Thyroid gland (tissue), 4 donors: ENCODE data around the gene FAM171A1.

Experiments used
- POLR2A ChIP-seq, 2 donors: fragments of 450-650 bp; IDR thresholded peaks; one replicate each; pipeline ENCODE4 v1.6.1; 2017; ENCODE audit warnings: antibody characterized with exemption in 2 of 2, mild to moderate bottlenecking in 2 of 2, moderate library complexity in 1 of 2
- TF ChIP-seq, protein P1 (sequence below), 6 experiments: fragments of 200-600 bp in 3 of 6; fragments of 450-650 bp in 3 of 6; sonication (generic) in 3 of 6; IDR thresholded peaks; one replicate each; pipeline ENCODE4 v1.5.1; 2016 to 2019; ENCODE audit warnings: antibody characterized with exemption in 6 of 6, mild to moderate bottlenecking in 2 of 6, inconsistent platforms in 1 of 6, moderate library complexity in 1 of 6

DNA sequence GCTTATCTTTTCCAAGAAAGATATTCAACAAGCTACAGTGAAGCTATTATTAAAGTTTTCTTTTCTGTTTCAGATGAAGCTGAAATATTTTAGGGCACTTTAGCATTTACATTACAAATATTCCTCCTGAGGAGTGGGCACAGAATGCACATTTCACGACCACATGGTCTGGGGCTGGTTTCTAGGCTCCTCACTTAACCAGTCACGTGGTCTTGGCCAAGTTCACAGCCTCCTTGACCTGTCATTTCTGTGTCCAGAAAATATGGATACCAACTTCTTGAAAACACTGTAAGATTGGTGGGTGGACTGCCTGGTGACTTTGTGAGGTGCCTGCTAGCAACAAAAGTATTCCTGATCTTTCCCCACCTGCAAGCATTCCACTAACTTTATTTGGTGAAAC, 70.9 kb downstream of the FAM171A1 start:
- TF ChIP-seq, protein P1, sequence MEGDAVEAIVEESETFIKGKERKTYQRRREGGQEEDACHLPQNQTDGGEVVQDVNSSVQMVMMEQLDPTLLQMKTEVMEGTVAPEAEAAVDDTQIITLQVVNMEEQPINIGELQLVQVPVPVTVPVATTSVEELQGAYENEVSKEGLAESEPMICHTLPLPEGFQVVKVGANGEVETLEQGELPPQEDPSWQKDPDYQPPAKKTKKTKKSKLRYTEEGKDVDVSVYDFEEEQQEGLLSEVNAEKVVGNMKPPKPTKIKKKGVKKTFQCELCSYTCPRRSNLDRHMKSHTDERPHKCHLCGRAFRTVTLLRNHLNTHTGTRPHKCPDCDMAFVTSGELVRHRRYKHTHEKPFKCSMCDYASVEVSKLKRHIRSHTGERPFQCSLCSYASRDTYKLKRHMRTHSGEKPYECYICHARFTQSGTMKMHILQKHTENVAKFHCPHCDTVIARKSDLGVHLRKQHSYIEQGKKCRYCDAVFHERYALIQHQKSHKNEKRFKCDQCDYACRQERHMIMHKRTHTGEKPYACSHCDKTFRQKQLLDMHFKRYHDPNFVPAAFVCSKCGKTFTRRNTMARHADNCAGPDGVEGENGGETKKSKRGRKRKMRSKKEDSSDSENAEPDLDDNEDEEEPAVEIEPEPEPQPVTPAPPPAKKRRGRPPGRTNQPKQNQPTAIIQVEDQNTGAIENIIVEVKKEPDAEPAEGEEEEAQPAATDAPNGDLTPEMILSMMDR (IDR thresholded peaks at IDR 0.05): no peak
- no peak for TF ChIP-seq POLR2A (IDR thresholded peaks at IDR 0.05)
